Suppressor macrophage (primary cell): Measurements from ENCODE around the gene TXNRD1.
A peak's percentile ranks its signal among the peaks of the same experiment; 100 is the strongest.

Experiments
- DNase-seq, 4 experiments: peaks; one replicate each; pipeline ENCODE4 v3.0.0-alpha.2; 2020 to 2022

TXNRD1 gene

DNA sequence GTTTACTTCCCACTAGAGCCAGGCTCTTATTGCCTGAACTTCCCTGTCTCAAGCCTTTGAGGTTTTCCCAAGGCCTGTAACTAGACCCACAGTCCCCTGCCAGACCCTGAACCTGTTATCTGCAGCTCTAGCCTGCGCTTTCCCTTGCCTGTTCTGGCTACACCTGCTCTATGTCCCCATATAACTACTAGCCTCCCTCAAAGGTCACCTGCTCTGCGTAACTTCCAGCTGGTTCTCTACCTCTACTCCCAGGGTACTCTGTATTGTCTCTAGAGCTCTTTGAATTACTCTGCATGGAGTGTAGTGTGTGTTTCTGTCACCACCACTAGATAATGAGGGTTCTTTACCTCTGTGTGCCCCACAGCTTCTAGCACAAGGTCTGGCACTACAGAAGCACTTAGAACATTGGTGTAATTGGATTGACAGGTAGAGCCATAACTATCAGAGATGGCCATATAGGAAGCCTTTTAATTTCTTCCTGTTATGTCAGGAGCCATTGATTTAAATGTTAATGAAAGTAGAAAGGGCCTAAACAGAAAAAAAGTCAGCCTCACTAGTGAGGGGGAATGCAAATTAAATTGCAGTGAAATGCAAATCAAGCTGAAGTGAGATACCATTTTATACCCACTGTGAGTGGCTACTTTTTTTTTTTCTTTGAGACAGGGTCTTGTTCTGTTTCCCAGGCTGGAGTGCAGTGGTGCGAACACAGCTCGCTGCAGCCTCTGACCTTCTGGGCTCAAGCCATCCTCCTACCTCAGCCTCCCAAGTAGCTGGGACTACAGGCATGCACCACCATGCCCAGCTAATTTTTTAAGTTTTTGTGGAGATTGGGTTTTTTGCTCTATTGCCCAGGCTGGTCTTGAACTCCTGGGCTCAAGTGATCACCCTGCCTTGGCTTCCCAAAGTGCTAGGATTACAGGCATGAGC is 135.7 kb downstream of the TXNRD1 start:
- no peak for DNase-seq

DNA sequence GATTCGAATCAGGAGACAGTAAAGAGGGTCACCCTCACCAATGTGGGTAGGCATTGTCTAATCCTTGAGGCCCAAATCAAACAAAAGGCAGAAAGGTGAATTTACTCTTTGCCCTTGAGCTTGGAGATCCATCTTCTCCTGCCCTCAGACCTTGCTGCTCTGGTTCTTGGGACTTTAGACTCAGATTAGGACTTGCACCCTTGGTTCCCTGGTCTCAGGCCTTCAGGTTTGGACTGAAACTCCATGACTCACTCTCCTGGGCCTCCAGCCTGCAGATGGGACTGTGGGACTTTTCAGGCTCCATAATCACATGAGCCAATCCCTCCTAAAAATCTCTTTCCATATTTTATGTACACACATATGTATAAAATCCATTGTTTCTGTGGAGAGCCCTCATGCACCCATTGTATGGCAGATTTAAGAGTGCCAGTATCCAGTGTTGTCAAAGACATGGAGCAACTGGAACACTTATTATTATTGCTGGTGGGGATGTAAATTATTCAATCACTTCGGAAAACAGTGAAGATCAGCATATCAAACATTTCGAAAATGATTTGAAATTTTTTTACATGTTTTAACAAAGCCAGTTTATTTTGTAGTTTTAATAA is 136.6 kb downstream of the TXNRD1 start:
- no peak for DNase-seq

DNA sequence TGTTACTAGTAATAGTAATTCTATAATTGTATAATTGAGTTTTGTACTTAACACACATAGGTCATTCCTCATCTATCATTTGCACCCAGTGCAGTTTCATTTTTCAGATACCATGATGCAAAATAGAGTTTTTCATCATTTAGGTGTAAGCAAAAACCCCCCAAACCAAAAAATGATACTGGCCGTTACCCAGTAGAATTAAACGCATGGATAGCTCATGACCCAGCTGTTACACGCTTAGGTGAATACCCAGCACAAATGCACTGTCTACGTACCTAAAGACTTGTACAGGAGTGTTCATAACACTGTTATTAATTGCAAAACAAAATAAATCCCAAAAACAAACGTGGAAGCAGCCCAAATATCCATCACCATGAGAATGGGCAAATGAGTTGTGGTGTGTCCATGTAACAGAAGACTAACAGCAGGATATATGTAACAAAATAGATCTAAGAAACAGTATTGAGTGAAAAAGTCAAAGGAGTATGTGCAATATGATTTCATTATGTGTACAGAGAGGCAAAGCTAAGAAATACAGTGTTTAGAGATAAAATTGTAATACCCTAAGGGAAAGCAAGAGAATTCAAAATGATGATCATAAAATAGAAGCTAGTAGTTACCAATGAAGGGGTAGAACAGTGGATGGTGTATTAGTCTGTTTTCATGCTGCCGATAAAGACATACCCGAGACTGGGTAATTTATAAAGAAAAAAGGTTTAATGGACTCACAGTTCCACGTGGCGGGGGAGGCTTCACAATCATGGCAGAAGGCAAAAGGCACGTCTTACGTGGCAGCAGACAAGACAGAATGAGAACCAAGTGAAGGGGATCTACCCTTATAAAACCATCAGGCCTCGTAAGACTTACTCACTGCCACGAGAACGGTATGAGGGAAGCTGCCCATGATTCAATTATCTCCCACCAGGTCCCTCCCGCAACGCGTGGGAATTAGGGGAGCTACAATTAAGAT is 137.7 kb downstream of the TXNRD1 start:
- DNase-seq, result no peak

- DNase-seq, result no peak
Observed at GRCh38 chr12:104354167-104354867, 138.7 kb downstream of the TXNRD1 start.

DNA sequence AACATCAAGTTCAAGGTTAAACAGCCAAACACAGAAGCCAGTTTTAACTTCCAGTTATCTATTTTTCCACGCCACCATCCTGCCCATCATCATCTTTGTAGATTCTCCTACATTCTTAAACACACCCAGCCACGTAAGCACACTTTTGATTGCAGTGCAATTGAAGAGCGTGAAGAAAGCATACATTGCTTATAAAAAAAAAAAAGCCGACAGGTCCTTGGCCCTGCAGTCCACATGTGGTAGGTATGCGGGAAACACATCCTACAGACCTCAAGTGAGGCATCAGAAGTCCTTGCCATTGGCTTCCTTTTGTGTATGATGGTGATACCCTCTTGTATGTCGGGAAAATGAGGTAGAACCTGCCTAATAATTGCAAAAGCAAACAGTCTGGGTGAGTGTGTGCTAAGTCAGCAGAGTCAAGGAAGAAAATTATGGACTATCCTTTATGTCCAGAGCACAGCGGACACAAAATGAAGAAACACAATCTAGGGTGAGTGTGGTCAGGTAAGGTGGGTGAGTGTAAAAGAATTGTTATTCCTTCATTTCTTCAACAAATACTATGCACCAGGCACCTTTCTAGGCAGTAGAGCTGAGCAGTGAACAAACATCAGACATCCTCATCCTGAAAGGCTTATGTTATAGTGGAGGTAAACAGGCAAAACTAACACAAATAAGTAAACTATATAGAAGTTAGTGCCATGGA is 139.4 kb downstream of the TXNRD1 start:
- DNase-seq, result no peak

DNA sequence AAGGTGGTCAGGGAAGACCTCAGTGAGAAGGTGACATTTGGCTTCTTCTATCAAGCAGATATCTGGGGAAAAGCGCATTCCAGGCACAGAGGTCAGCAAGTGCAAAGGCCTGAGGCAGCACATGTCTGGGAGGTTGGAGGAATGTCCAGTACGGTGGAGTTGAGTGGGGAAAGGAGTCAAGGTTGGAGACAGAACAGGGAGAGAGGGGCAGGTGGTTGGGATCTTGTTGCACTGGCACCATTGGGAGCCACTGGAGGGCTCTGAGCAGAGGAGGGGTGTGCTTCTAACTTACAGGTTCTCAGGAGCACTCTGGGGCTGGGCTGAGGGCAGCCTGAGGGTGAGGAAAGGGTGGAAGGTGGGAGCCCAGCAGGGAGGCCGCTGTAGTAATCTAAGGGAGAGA is 140.1 kb downstream of the TXNRD1 start:
- DNase-seq, result no peak

GRCh38 chr12:104356231-104357115 is 140.9 kb downstream of the TXNRD1 start:
- DNase-seq, result no peak

- DNase-seq, result peak; percentile 21 to 59 (median 48)
Observed at GRCh38 chr12:104357421-104357952, 141.9 kb downstream of the TXNRD1 start.

DNA sequence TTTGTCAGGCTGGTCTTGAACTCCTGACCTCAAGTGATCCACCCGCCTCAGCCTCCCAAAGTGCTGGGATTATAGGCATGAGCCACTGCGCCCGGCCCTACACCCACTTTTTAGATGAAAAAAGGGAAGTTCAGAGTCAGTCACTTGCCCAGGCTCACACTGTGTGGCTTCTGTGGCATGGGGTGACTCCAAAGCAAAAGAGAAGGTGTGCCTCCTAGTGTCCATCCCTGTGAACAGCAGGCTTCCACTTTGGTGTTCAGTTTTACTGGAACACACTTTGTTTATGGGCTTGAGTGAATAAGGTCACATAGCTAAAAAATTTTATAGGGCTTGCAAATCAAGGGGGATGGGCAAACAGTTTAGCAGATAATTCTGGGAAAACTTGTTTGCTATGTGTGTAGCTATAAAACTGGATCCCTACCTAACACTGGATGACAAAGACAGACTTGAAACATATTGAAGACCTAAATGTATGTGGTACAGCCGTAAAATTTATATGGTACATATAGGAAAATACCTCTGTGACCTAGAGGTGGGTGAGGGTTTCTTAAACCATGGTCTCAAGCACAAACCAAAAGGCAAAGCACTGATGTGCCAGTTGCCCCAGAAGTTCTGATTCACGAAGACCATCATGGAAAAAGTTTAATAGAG is 142.9 kb downstream of the TXNRD1 start:
- DNase-seq, result peak; percentile 90 to 94 (median 92)

DNA sequence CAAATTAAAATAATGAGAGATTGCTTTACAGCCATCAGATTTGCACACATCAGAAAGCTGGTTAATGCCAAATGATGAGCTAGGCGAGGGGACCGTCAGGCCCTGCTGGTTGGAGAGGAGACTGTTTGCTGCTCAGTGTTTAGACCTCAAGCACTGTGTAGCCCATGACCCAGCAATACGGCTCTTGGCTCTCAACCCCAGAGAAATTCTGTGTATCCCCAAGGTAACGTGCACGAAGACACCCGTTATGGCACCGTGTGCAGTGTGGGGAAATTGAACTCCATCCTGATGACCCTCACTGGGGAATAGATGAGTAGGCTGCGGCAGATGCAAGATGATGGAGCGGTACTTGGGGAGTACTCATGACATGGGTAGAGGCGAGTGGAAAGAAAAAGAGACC is 143.6 kb downstream of the TXNRD1 start:
- no peak for DNase-seq

DNA sequence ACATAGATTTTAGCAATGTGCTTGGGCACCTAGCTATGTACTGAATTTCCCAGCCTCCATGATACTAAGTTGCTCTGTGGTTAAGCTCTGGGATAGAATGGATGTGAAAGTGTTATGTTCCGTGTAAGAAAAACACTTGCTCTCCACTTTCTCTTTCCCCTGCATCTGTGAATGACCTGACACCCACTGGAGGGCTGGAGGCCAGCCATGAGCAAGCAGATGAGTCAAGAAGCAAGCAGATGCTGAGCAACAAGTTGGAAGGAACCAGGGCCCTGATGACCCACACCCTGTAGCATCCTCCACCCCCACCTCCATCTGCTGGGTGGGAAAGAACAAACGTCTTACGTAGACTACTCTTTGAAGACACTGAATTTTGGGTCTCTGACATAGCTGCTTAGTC is 144.6 kb downstream of the TXNRD1 start:
- DNase-seq, result peak in 1 of 4 experiments; percentile 24

DNA sequence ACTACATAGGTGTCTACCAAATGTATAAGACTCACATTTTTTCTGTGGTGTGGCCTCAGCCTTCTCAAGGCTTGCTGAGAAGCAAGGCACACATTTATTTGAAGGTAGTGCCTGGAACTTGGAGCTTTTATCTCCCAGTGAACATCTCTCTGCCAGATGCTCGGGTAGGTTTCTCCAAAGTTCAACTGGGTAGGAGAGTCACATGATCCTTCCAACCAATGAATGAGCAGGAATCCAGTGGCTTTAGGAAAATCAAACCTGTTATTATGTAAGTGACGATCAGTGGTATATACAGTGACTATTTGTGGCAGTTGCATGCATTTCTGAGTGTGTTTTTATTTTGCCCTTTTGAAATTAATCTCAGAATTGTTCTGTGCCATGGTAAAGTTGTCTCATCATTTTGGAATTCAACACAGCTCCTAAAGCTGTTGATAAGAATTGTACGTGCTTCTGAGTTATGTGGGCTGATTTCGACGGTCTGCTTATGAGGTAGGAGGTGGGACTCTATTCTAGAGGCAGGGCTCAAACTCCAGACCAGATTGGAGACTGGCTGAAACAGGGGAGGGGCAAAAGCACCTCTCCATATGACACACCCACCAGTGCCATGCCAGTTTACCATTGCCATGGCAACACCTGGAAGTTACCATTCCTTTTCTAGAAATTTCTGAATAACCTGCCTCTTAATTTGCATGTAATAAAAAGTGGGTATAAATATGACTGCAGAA is 145.6 kb downstream of the TXNRD1 start:
- DNase-seq, result no peak

- no peak for DNase-seq
Observed at GRCh38 chr12:104365921-104366410, 150.4 kb downstream of the TXNRD1 start.

GRCh38 chr12:104369708-104370107 is 154.1 kb downstream of the TXNRD1 start:
- no peak for DNase-seq

DNA sequence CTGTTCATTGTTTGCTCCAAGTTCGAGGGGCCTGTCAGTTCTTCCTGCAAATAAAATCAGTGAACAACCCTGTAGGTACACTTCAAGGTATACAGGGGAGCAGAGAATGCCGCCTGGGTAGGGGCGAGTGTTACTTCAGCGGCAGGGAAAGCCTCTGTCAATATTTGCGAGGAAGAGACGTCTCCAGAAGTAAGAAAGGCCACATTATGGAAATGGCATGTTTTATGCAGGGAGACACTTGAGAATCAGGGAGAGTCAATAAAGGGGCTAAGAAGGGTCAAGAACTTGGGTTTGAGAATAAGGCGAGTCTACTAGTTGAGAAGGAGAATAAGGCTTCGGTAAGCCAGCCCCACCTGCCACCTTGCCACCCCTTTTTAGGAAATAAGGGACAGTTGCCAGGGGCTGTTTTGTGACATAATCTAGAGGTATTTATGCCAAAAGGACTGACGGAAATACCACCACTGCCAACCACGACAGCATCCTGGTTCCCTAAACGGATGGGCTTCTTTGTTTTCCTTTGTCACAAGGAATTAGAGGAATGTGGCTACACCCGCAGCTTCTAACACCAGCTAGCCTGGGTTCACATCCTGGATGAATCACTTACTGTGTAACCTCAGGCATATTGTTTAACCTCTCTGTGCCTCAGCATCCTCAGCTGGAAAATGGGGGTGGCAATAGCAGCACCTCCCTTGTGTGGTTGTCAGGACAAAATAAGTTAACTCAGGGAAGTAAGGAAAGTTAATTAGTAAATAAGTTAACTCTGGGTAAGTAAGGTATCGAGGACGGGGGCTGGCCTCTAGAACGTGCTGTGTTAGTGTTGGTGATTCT is 155.7 kb downstream of the TXNRD1 start:
- DNase-seq, result no peak

DNA sequence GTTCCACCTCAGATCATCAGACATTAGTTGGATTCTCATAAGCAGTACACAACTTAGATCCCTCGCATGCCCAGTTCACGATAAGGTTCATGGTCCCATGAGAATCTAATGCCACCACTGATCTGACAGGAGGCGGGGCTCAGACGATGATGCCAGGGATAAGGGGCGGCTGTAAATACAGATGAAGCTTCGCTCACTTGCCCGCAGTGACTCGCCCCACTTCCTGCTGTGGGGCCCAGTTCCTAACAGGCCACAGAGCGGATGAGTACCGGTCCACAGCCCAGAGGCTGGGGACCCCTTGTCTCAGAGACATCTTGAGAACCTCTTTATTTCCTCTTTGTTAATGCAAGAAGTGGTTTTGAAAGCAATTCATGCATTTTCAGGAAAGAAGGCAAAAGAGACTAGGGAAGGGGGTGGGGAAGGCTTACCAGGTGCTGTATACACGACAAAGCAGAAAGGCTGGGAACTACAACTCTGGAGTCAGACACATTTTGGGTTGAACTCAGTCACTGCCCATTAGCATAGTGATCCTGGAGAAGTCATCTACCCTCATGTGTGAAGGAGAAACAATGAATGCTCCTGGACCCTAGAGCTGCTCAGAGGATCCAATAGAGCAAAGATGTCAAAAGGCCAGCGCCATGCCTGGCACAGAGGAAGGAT is 156.6 kb downstream of the TXNRD1 start:
- DNase-seq, result no peak

GRCh38 chr12:104372721-104373335 is 157.2 kb downstream of the TXNRD1 start:
- no peak for DNase-seq
